Type B pancreatic cell (in vitro differentiated cells): ENCODE measurements around the gene ENDOG. TPM values are rescaled to one million over a fixed set of nuclear protein-coding genes. Genes with fewer than 3 reads are reported as not detected.
A peak's percentile ranks its signal among the peaks of the same experiment; 100 is the strongest.

Experiments used
- DNase-seq: peaks from one replicate; pipeline ENCODE4 v3.0.0; 2021; ENCODE audit warnings: mixed read lengths; ENCODE audit not compliant: unreplicated experiment; ENCODE audit errors: extremely low spot score
- H3K27ac Mint-ChIP-seq: 2 replicates; pipeline ENCODE4 v1.8.0; 2021; ENCODE audit warnings: mild to moderate bottlenecking, mixed read lengths
- H3K27me3 Mint-ChIP-seq: 2 replicates; pipeline ENCODE4 v1.8.0; 2021; ENCODE audit warnings: mixed read lengths
- H3K36me3 Mint-ChIP-seq: 2 replicates; pipeline ENCODE4 v1.8.0; 2021; ENCODE audit warnings: mixed read lengths
- H3K4me1 Mint-ChIP-seq: one replicate; pipeline ENCODE4 v1.8.0; 2021; ENCODE audit warnings: mixed read lengths; ENCODE audit not compliant: unreplicated experiment
- H3K4me3 Mint-ChIP-seq: 2 replicates; pipeline ENCODE4 v1.8.0; 2021; ENCODE audit warnings: mild to moderate bottlenecking, mixed read lengths
- H3K9me3 Mint-ChIP-seq: 2 replicates; pipeline ENCODE4 v1.8.0; 2021; ENCODE audit warnings: mixed read lengths
- total RNA-seq: library from RNA; stranded (reverse); gene quantifications from 2 replicates; pipeline ENCODE4 v1.2.1, GENCODE V29; 2021; ENCODE audit warnings: low replicate concordance
- TF ChIP-seq, protein P1 (sequence below): fragments of 200-600 bp; sonication (generic); conservative IDR thresholded peaks from 2 replicates; pipeline ENCODE4 v1.5.0; 2021; ENCODE audit warnings: antibody characterized with exemption, mild to moderate bottlenecking

The ENDOG gene
- total RNA-seq, 1 donor from 2014 or later, result 24.1 TPM

DNA sequence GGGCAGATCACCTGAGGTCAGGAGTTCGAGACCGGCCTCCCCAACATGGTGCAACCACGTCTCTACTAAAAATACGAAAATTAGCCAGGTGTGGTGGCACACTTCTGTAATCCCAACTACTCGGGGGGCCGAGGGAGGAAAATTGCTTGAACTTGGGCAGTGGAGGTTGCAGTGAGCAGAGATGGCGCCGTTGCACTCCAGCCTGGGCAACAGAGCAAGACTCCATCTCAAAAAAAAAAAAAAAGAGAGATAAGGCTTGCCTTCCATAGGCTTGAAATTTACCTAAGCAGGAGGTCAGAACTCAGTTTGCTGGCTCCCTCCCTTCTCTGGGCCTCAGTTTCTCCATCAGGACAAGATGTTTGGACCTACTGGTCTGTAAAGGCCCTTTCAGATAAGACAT lies 10.0 kb downstream of the ENDOG start:
- TF ChIP-seq, protein P1, sequence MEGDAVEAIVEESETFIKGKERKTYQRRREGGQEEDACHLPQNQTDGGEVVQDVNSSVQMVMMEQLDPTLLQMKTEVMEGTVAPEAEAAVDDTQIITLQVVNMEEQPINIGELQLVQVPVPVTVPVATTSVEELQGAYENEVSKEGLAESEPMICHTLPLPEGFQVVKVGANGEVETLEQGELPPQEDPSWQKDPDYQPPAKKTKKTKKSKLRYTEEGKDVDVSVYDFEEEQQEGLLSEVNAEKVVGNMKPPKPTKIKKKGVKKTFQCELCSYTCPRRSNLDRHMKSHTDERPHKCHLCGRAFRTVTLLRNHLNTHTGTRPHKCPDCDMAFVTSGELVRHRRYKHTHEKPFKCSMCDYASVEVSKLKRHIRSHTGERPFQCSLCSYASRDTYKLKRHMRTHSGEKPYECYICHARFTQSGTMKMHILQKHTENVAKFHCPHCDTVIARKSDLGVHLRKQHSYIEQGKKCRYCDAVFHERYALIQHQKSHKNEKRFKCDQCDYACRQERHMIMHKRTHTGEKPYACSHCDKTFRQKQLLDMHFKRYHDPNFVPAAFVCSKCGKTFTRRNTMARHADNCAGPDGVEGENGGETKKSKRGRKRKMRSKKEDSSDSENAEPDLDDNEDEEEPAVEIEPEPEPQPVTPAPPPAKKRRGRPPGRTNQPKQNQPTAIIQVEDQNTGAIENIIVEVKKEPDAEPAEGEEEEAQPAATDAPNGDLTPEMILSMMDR, result no peak
- H3K36me3 Mint-ChIP-seq, result no peaks in the 10 kb centered on the region
- no peaks in the 10 kb centered on the region for H3K9me3 Mint-ChIP-seq
- H3K27me3 Mint-ChIP-seq, result no peaks in the 10 kb centered on the region
- H3K4me1 Mint-ChIP-seq, result peaks cover 8% of the 10 kb centered on the region
- DNase-seq, result no peak
- no peak overlapping the region for H3K27ac Mint-ChIP-seq
- H3K4me3 Mint-ChIP-seq, result peak overlapping the region; percentile 97

DNA sequence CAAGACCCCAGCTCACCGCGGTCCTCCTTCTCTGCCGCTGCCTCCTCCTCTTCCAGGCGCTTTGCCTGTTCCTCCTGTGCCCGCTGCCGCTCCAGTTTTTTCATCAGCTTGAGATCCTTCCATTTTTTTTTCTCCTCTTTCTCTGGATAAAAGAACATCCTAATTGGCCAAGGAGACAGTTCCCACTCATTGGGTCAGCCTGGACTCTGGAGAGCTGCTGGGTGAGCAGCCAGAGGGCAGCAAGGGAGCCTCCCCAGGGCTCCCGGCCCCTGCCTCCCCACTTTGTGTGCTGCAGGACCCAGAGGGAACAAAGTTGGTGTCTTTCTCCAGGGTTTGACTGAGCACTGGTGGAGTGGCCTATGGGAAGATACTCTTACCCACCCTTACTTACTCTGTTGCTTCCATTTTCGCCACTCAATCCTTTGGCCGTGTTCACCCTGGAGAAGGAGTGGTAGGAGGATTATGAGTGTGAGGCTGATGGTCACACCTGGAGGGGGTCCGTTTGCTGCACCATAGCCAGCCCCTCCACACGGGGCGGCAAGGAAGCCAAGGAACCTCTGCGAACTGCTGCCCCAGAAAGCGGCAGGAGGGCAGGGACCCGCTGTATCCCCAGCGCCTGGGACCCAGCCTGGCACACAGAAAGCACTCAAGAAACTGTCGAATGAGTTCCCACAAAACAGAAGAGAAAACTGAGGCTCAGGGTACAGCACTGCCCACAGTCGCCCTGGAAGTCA lies 10.6 kb downstream of the ENDOG start:
- H3K36me3 Mint-ChIP-seq, result no peaks in the 10 kb centered on the region
- H3K27me3 Mint-ChIP-seq, result no peaks in the 10 kb centered on the region
- TF ChIP-seq, protein P1, result no peak
- no peaks in the 10 kb centered on the region for H3K9me3 Mint-ChIP-seq
- no peak for DNase-seq
- peak overlapping the region; percentile 97 for H3K4me3 Mint-ChIP-seq
- H3K4me1 Mint-ChIP-seq, result peaks cover 8% of the 10 kb centered on the region
- H3K27ac Mint-ChIP-seq, result peak overlapping the region; percentile 82

DNA sequence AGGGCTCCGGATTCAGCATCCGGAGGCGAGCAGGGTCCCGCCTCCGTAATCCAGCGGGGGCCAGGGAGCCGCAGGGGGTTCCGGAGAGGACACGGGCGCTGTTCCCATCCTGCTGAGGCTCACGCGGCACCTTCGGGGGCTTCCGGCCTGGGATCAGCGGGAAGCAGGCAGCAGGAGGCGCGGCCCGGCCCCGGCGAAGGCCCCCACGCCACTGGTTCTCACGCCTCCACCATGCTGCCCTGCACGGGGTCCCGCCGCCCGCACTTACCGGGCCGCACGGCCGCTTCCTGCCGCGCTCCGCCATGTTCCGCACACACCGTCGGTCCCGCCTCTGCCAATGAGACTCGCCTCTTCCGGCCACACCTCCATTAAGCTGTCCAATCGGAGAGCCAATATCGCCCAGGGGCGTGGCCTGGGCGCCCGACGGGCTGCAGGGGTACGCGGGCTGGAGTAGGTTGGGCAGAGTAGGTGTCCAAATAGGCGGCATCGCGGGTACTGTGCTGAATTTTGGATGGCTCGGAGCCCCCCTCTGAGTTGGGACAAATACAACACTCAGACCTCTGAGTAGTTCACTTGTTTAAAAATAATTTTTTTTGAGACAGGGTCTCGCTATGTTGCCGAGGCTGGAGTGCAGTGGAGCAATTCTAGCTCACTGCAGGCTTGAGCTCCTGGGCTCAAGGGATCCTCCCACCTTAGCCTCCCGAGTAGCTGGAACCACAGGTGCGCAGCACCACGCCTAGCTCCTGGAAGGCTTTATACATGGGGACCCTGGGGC lies 11.4 kb downstream of the ENDOG start, which contains the start of gene SPOUT1:
Gene SPOUT1, minus strand, starts transcription at position 318 of the 775 bp plus-strand sequence. Its CDS starts 14 bp downstream, at position 304.
- Mint-ChIP-seq H3K27ac (peak within 1 kb of the TSS; percentile 82), H3K4me1 (peaks cover 8% of the 10 kb centered on the region), H3K27me3 (no peaks in the 10 kb centered on the region), H3K4me3 (peak within 1 kb of the TSS; percentile 97), H3K9me3 (no peaks in the 10 kb centered on the region), H3K36me3 (no peaks in the 10 kb centered on the region)
- TF ChIP-seq, protein P1, result no peak
- DNase-seq, result peak; percentile 90

DNA sequence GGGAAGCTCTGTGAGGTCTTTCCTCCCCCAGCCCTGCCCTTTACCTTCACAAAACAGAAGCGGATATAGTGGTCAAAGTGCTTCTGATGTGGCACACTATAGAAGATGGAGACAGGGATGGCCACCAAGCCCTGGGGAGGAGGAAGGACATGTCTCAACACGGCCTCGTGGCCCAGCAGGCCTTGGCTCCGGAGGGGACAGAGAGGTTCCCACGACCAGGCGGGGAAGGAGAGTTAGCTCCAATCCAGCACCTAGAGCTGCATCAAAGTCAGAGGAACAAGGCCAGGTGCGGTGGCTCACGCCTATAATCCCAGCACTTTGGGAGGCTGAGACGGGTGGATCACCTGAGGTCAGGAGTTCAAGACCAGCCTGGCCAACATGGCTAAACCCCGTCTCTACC lies 15.4 kb downstream of the ENDOG start:
- no peaks in the 10 kb centered on the region for H3K9me3 Mint-ChIP-seq
- no peak for DNase-seq
- H3K36me3 Mint-ChIP-seq, result no peaks in the 10 kb centered on the region
- H3K4me1 Mint-ChIP-seq, result peaks cover 5% of the 10 kb centered on the region
- no peak overlapping the region for H3K27ac Mint-ChIP-seq
- TF ChIP-seq, protein P1, result no peak
- H3K27me3 Mint-ChIP-seq, result no peaks in the 10 kb centered on the region
- no peak overlapping the region for H3K4me3 Mint-ChIP-seq

DNA sequence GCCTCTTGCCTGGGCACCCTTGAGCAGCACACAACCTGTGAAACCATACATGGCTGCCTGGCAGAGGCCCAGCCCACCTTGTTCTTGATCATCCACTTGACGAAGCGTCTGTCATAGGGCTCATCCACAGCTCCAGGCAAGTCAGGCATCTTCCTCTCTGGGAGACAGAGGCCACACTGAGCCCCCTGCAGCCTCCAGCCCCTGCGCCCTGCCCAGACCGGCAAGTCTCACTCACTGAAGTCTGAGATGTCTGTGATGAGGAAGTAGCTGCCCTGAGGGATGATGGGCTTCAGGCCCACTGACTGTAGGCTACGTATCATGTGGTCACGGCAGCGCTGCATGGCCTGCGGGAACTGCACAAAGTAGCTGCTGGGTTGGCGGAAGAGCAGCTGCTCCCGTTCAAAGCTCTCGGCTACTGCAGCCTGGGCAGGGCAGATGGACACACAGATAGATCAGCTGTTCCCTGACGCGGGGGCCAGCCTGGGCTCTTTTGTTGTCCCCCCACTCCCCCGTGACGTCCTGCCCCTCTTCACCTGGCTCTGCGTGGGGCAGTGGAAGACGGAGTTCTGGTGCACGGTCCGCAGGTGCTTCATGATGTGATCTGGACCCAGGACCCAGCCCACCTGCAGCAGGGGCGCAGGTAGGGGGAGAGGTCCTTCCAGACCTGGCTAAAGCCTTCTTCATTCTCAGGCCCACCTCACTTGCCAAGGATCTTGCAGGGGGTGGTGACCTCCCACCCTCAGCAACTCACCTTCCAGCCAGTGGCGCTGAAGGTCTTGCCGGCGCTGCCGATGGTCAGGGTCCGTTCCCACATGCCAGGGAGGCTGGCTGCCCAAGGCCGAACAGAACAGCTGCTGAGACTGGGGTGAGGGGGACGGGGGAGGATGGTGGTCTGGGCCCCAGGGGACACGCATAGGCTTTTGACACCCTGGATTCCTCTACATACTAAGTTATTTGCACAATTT lies 17.2 kb downstream of the ENDOG start:
- Mint-ChIP-seq H3K9me3 (no peaks in the 10 kb centered on the region), H3K36me3 (no peaks in the 10 kb centered on the region), H3K4me1 (no peaks in the 10 kb centered on the region), H3K4me3 (no peak overlapping the region), H3K27ac (no peak overlapping the region), H3K27me3 (no peaks in the 10 kb centered on the region)
- DNase-seq, result no peak
- TF ChIP-seq, protein P1, result no peak
